NCI-H2196 (cell line): ENCODE results near the gene LNX2.
"Not testable (repeated sequence)": the region's sequence is repeated elsewhere in the genome, so short reads cannot be mapped to it uniquely, and the experiment has no call there.

Source experiments
- DNase-seq: peaks from one replicate; lab custom pipeline; 2025; ENCODE audit not compliant: unreplicated experiment; lab: John Stamatoyannopoulos, UW

Gene LNX2

GRCh38 chr13:27638001-27638400 is 17.7 kb upstream of the LNX2 start:
- DNase-seq: no peak

- no peak for DNase-seq
These were observed 16.9 kb upstream of the LNX2 start for GRCh38 chr13:27637289-27637626.

- no peak for DNase-seq
These were observed 16.4 kb upstream of the LNX2 start for GRCh38 chr13:27636589-27637288.

- DNase-seq: no peak
These were observed 14.9 kb upstream of the LNX2 start for GRCh38 chr13:27635266-27635665.

- no peak for DNase-seq
These were observed 14.5 kb upstream of the LNX2 start for GRCh38 chr13:27634791-27635190.

- DNase-seq: no peak
These were observed 13.9 kb upstream of the LNX2 start for GRCh38 chr13:27634231-27634630.

- no peak for DNase-seq
These were observed 12.3 kb upstream of the LNX2 start for GRCh38 chr13:27632648-27633047.

- DNase-seq: no peak
These were observed 11.9 kb upstream of the LNX2 start for GRCh38 chr13:27632214-27632613.

GRCh38 chr13:27631665-27632064 is 11.3 kb upstream of the LNX2 start:
- DNase-seq: no peak

- no peak for DNase-seq
These were observed 10.8 kb upstream of the LNX2 start for GRCh38 chr13:27631156-27631555.

- not testable (repeated sequence) for DNase-seq
These were observed 8.4 kb upstream of the LNX2 start for GRCh38 chr13:27628766-27629165.

- DNase-seq: no peak
These were observed 7.8 kb upstream of the LNX2 start for GRCh38 chr13:27628081-27628480.

- no peak for DNase-seq
These were observed 7.1 kb upstream of the LNX2 start for GRCh38 chr13:27627380-27627779.

GRCh38 chr13:27625839-27626238 is 5.5 kb upstream of the LNX2 start:
- DNase-seq: no peak

GRCh38 chr13:27624071-27624470 is 3.7 kb upstream of the LNX2 start:
- no peak for DNase-seq

GRCh38 chr13:27622881-27623280 is 2.6 kb upstream of the LNX2 start:
- no peak for DNase-seq

GRCh38 chr13:27622102-27622820 is 1.9 kb upstream of the LNX2 start:
- no peak for DNase-seq

GRCh38 chr13:27621366-27622101 is 1.2 kb upstream of the LNX2 start, which contains the start of gene POLR1D:
TSS of gene POLR1D (plus strand) at chr13:27621892. CDS start at chr13:27621984, 92 bp downstream.
- peak; percentile 72 for DNase-seq

GRCh38 chr13:27621116-27621365 is 712 bp upstream of the LNX2 start:
- no peak for DNase-seq

GRCh38 chr13:27619728-27620376 is 477 bp downstream of the LNX2 start:
- DNase-seq: no peak

- DNase-seq: no peak
These were observed 1.1 kb downstream of the LNX2 start for GRCh38 chr13:27619093-27619727.
